Measurements from ENCODE around the gene GPR180. TPM values are rescaled to one million over a fixed set of nuclear protein-coding genes. Genes with fewer than 3 reads are reported as not detected.

GPR180 gene
- total and polyA plus RNA-seq, 2 experiments from 2014 or later = 3.7 to 9.5 TPM

DNA sequence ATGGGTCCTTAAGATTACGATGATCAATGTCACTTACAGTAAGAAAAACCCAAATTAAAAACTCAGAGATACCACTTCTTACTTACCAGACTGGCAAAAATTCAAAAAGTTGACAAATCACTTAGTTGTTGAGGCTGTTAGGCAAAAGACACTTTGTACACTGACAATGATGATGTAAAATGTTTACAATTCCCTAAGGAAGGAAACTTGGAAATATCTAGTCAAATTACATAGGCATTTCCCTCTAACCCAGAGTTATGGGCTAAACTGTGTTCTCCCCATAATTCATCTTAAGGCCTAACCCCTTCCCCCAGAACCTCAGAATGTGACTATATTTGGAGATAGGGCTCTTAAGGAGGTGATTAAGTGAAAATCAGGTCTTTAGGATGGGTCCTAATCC, 17.7 kb upstream of the GPR180 start:
- H3K4me3 Mint-ChIP-seq = no peak overlapping the region
- H3K36me3 Mint-ChIP-seq (ENCODE audit: low read depth) = peaks cover 71% of the 10 kb centered on the region
- no peaks in the 10 kb centered on the region for H3K4me1 Mint-ChIP-seq
- Histone ChIP-seq H4K20me1 (replicated peaks; ENCODE audit: insufficient read depth) (no peaks in the 10 kb centered on the region), H3K27ac (ENCODE audit: low read depth) (no peak overlapping the region), H3K4me1 (ENCODE audit: insufficient read depth) (no peaks in the 10 kb centered on the region), H3K27me3 (ENCODE audit: insufficient read depth) (no peaks in the 10 kb centered on the region), H3K4me3 (no peak overlapping the region), H3K36me3 (ENCODE audit: insufficient read depth) (peaks cover 33% of the 10 kb centered on the region), H3K79me2 (replicated peaks; ENCODE audit: insufficient read depth) (peaks cover 15% of the 10 kb centered on the region; the same call in 1 of the 2 replicates), H3K9me2 (ENCODE audit: insufficient read depth) (no peaks in the 10 kb centered on the region), H2AFZ (no peak overlapping the region), H3K4me2 (no peak overlapping the region), H3F3A (replicated peaks; ENCODE audit: low read depth) (no peaks in the 10 kb centered on the region)
- no peak for TF ChIP-seq EZH2 (IDR thresholded peaks at IDR 0.05; ENCODE audit: low read depth, unreplicated experiment)
- TF ChIP-seq, protein P1, sequence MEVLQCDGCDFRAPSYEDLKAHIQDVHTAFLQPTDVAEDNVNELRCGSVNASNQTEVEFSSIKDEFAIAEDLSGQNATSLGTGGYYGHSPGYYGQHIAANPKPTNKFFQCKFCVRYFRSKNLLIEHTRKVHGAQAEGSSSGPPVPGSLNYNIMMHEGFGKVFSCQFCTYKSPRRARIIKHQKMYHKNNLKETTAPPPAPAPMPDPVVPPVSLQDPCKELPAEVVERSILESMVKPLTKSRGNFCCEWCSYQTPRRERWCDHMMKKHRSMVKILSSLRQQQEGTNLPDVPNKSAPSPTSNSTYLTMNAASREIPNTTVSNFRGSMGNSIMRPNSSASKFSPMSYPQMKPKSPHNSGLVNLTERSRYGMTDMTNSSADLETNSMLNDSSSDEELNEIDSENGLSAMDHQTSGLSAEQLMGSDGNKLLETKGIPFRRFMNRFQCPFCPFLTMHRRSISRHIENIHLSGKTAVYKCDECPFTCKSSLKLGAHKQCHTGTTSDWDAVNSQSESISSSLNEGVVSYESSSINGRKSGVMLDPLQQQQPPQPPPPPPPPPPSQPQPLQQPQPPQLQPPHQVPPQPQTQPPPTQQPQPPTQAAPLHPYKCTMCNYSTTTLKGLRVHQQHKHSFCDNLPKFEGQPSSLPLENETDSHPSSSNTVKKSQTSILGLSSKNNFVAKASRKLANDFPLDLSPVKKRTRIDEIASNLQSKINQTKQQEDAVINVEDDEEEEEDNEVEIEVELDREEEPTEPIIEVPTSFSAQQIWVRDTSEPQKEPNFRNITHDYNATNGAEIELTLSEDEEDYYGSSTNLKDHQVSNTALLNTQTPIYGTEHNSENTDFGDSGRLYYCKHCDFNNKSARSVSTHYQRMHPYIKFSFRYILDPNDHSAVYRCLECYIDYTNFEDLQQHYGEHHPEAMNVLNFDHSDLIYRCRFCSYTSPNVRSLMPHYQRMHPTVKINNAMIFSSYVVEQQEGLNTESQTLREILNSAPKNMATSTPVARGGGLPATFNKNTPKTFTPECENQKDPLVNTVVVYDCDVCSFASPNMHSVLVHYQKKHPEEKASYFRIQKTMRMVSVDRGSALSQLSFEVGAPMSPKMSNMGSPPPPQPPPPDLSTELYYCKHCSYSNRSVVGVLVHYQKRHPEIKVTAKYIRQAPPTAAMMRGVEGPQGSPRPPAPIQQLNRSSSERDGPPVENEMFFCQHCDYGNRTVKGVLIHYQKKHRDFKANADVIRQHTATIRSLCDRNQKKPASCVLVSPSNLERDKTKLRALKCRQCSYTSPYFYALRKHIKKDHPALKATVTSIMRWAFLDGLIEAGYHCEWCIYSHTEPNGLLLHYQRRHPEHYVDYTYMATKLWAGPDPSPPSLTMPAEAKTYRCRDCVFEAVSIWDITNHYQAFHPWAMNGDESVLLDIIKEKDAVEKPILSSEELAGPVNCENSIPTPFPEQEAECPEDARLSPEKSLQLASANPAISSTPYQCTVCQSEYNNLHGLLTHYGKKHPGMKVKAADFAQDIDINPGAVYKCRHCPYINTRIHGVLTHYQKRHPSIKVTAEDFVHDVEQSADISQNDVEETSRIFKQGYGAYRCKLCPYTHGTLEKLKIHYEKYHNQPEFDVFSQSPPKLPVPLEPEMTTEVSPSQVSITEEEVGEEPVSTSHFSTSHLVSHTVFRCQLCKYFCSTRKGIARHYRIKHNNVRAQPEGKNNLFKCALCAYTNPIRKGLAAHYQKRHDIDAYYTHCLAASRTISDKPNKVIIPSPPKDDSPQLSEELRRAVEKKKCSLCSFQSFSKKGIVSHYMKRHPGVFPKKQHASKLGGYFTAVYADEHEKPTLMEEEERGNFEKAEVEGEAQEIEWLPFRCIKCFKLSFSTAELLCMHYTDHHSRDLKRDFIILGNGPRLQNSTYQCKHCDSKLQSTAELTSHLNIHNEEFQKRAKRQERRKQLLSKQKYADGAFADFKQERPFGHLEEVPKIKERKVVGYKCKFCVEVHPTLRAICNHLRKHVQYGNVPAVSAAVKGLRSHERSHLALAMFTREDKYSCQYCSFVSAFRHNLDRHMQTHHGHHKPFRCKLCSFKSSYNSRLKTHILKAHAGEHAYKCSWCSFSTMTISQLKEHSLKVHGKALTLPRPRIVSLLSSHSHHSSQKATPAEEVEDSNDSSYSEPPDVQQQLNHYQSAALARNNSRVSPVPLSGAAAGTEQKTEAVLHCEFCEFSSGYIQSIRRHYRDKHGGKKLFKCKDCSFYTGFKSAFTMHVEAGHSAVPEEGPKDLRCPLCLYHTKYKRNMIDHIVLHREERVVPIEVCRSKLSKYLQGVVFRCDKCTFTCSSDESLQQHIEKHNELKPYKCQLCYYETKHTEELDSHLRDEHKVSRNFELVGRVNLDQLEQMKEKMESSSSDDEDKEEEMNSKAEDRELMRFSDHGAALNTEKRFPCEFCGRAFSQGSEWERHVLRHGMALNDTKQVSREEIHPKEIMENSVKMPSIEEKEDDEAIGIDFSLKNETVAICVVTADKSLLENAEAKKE (CRISPR knock-in tag; IDR thresholded peaks at IDR 0.05) = no peak
- TF ChIP-seq, protein P2, sequence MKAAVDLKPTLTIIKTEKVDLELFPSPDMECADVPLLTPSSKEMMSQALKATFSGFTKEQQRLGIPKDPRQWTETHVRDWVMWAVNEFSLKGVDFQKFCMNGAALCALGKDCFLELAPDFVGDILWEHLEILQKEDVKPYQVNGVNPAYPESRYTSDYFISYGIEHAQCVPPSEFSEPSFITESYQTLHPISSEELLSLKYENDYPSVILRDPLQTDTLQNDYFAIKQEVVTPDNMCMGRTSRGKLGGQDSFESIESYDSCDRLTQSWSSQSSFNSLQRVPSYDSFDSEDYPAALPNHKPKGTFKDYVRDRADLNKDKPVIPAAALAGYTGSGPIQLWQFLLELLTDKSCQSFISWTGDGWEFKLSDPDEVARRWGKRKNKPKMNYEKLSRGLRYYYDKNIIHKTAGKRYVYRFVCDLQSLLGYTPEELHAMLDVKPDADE (IDR thresholded peaks at IDR 0.05) = no peak
- TF ChIP-seq, protein P3, sequence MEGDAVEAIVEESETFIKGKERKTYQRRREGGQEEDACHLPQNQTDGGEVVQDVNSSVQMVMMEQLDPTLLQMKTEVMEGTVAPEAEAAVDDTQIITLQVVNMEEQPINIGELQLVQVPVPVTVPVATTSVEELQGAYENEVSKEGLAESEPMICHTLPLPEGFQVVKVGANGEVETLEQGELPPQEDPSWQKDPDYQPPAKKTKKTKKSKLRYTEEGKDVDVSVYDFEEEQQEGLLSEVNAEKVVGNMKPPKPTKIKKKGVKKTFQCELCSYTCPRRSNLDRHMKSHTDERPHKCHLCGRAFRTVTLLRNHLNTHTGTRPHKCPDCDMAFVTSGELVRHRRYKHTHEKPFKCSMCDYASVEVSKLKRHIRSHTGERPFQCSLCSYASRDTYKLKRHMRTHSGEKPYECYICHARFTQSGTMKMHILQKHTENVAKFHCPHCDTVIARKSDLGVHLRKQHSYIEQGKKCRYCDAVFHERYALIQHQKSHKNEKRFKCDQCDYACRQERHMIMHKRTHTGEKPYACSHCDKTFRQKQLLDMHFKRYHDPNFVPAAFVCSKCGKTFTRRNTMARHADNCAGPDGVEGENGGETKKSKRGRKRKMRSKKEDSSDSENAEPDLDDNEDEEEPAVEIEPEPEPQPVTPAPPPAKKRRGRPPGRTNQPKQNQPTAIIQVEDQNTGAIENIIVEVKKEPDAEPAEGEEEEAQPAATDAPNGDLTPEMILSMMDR (conservative IDR thresholded peaks at IDR 0.05; ENCODE audit: low read depth in 2 of 2) = no peak
- TF ChIP-seq STAT1 (IDR thresholded peaks at IDR 0.05; ENCODE audit: unreplicated experiment) = no peak
- no peak for TF ChIP-seq EZH2phosphoT487 (IDR thresholded peaks at IDR 0.05; ENCODE audit: unreplicated experiment)
- TF ChIP-seq, protein P4, sequence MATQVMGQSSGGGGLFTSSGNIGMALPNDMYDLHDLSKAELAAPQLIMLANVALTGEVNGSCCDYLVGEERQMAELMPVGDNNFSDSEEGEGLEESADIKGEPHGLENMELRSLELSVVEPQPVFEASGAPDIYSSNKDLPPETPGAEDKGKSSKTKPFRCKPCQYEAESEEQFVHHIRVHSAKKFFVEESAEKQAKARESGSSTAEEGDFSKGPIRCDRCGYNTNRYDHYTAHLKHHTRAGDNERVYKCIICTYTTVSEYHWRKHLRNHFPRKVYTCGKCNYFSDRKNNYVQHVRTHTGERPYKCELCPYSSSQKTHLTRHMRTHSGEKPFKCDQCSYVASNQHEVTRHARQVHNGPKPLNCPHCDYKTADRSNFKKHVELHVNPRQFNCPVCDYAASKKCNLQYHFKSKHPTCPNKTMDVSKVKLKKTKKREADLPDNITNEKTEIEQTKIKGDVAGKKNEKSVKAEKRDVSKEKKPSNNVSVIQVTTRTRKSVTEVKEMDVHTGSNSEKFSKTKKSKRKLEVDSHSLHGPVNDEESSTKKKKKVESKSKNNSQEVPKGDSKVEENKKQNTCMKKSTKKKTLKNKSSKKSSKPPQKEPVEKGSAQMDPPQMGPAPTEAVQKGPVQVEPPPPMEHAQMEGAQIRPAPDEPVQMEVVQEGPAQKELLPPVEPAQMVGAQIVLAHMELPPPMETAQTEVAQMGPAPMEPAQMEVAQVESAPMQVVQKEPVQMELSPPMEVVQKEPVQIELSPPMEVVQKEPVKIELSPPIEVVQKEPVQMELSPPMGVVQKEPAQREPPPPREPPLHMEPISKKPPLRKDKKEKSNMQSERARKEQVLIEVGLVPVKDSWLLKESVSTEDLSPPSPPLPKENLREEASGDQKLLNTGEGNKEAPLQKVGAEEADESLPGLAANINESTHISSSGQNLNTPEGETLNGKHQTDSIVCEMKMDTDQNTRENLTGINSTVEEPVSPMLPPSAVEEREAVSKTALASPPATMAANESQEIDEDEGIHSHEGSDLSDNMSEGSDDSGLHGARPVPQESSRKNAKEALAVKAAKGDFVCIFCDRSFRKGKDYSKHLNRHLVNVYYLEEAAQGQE (IDR thresholded peaks at IDR 0.05; ENCODE audit: unreplicated experiment) = no peak
- no peak for TF ChIP-seq NANOG (IDR thresholded peaks at IDR 0.05; ENCODE audit: borderline replicate concordance)
- TF ChIP-seq JUNB (IDR thresholded peaks at IDR 0.05; ENCODE audit: unreplicated experiment) = no peak
- no peak for TF ChIP-seq CREB1 (CRISPR knock-in tag; IDR thresholded peaks at IDR 0.05; ENCODE audit: low read depth)
- TF ChIP-seq ZNF114 (CRISPR knock-in tag; IDR thresholded peaks at IDR 0.05) = no peak
- no peak for TF ChIP-seq POLR2AphosphoS5 (IDR thresholded peaks at IDR 0.05; ENCODE audit: low read depth)
- no peak for TF ChIP-seq ZNF331 (CRISPR knock-in tag; IDR thresholded peaks at IDR 0.05; ENCODE audit: low read depth)
- no peak overlapping the region for H3K27ac Mint-ChIP-seq
- DNase-seq (ENCODE audit: low spot score) (no peak), ATAC-seq (no peak)
- H3K9me3 Mint-ChIP-seq = no peaks in the 10 kb centered on the region; the same call in 2 of the 3 replicates
- H3K27me3 Mint-ChIP-seq (ENCODE audit: insufficient read depth, low read depth, poor library complexity) = no peaks in the 10 kb centered on the region
